OCI-LY3 (cell line): ENCODE results near the gene TMX4.

Source experiments
- H2AFZ ChIP-seq: fragments of 200-600, 300-600 bp; shearing (Covaris generic); 2 replicates; pipeline ENCODE4 v1.6.0; 2014; ENCODE audit warnings: antibody characterized with exemption, low read depth, low read length
- H3K27ac ChIP-seq: fragments of 200-600, 300-600 bp; sonication (generic); 2 replicates; pipeline ENCODE4 v1.5.1; 2014; ENCODE audit warnings: mild to moderate bottlenecking, low read length, moderate library complexity, mixed read lengths
- H3K27me3 ChIP-seq: fragments of 200-600, 300-600 bp; sonication (generic); 2 replicates; pipeline ENCODE4 v1.6.1; 2014; ENCODE audit warnings: low read depth, low read length, mixed read lengths
- H3K36me3 ChIP-seq: fragments of 200-600, 300-600 bp; sonication (generic); replicated peaks from 2 replicates; pipeline ENCODE3; 2014; ENCODE audit warnings: low read depth, low read length, mixed read lengths
- H3K4me1 ChIP-seq: fragments of 300-600, 200-600 bp; sonication (generic); 2 replicates; pipeline ENCODE4 v1.6.1; 2014; ENCODE audit warnings: low read length, mixed read lengths
- H3K4me2 ChIP-seq: fragments of 200-600, 300-600 bp; sonication (generic); 2 replicates; pipeline ENCODE4 v1.6.1; 2014; ENCODE audit warnings: low read length, mixed read lengths
- H3K4me3 ChIP-seq: fragments of 300-600, 200-600 bp; sonication (generic); 2 replicates; pipeline ENCODE4 v1.5.1; 2014; ENCODE audit warnings: antibody characterized with exemption, mild to moderate bottlenecking, low read length, moderate library complexity
- H3K79me2 ChIP-seq: fragments of 300-600, 200-600 bp; shearing (Covaris generic); 2 replicates; pipeline ENCODE4 v1.6.1; 2014; ENCODE audit warnings: mild to moderate bottlenecking, low read length, mixed read lengths
- H3K9ac ChIP-seq: fragments of 300-600, 200-600 bp; shearing (Covaris generic); 2 replicates; pipeline ENCODE4 v1.6.0; 2014; ENCODE audit warnings: mild to moderate bottlenecking, low read length, moderate library complexity
- H3K9me3 ChIP-seq: fragments of 200-600, 300-600 bp; shearing (Covaris generic); 2 replicates; pipeline ENCODE4 v1.6.1; 2014; ENCODE audit warnings: low read length, mixed read lengths; ENCODE audit not compliant: insufficient read depth
- H4K20me1 ChIP-seq: fragments of 200-600, 300-600 bp; sonication (generic); 2 replicates; pipeline ENCODE4 v1.6.1; 2016; ENCODE audit warnings: low read length, mixed read lengths; ENCODE audit not compliant: insufficient read depth
- EZH2phosphoT487 ChIP-seq: fragments of 200-600 bp; shearing (Covaris generic); IDR thresholded peaks from 2 replicates; pipeline ENCODE4 v1.6.1; 2018; ENCODE audit warnings: antibody characterized with exemption, mixed run types, low read depth
- TF ChIP-seq, protein P1 (sequence below): fragments of 200-600, 300-600 bp; sonication (generic); IDR thresholded peaks from 2 replicates; pipeline ENCODE4 v1.5.1; 2014; ENCODE audit warnings: antibody characterized with exemption, low read length, low read depth

The TMX4 gene

GRCh38 chr20:7993238-7993637, 26.3 kb downstream of the TMX4 start:
- no peak overlapping the region for H3K27ac ChIP-seq
- TF ChIP-seq, protein P1, sequence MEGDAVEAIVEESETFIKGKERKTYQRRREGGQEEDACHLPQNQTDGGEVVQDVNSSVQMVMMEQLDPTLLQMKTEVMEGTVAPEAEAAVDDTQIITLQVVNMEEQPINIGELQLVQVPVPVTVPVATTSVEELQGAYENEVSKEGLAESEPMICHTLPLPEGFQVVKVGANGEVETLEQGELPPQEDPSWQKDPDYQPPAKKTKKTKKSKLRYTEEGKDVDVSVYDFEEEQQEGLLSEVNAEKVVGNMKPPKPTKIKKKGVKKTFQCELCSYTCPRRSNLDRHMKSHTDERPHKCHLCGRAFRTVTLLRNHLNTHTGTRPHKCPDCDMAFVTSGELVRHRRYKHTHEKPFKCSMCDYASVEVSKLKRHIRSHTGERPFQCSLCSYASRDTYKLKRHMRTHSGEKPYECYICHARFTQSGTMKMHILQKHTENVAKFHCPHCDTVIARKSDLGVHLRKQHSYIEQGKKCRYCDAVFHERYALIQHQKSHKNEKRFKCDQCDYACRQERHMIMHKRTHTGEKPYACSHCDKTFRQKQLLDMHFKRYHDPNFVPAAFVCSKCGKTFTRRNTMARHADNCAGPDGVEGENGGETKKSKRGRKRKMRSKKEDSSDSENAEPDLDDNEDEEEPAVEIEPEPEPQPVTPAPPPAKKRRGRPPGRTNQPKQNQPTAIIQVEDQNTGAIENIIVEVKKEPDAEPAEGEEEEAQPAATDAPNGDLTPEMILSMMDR, result no peak
- no peak for TF ChIP-seq EZH2phosphoT487
- no peaks in the 10 kb centered on the region for H3K9me3 ChIP-seq
- no peak overlapping the region for H3K4me3 ChIP-seq
- peaks cover 6% of the 10 kb centered on the region for H3K36me3 ChIP-seq
- H4K20me1 ChIP-seq, result no peaks in the 10 kb centered on the region
- no peaks in the 10 kb centered on the region for H3K4me1 ChIP-seq
- no peak overlapping the region for H3K9ac ChIP-seq
- H3K27me3 ChIP-seq, result no peaks in the 10 kb centered on the region
- no peaks in the 10 kb centered on the region for H3K79me2 ChIP-seq
- H2AFZ ChIP-seq, result no peak overlapping the region
- no peak overlapping the region for H3K4me2 ChIP-seq

DNA sequence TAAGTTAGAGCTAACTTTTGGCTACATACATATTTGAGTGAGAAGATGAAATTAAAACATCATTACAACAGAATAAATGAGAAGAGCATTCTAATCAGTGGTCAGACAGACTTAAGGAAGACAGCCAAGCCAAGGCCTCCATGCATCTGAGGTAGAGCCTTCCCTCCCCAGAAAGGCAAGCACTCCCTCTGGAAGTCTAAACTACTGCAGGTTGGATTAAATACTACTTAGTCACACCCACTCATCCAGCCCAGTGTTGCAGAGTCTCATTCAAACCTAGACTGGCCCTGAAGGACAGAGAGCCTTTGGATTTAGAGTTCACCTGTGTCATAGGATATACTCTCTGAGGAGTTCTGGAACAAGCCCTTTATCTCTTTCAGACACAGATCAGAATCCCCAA, 29.2 kb downstream of the TMX4 start:
- no peaks in the 10 kb centered on the region for H3K36me3 ChIP-seq
- no peaks in the 10 kb centered on the region for H3K9me3 ChIP-seq
- no peak for TF ChIP-seq EZH2phosphoT487
- H3K27me3 ChIP-seq, result no peaks in the 10 kb centered on the region
- H3K79me2 ChIP-seq, result no peaks in the 10 kb centered on the region
- H4K20me1 ChIP-seq, result no peaks in the 10 kb centered on the region
- no peak overlapping the region for H3K9ac ChIP-seq
- H3K27ac ChIP-seq, result no peak overlapping the region
- no peak overlapping the region for H3K4me2 ChIP-seq
- H3K4me3 ChIP-seq, result no peak overlapping the region
- no peaks in the 10 kb centered on the region for H3K4me1 ChIP-seq
- H2AFZ ChIP-seq, result no peak overlapping the region

- Histone ChIP-seq H3K9ac (no peak overlapping the region), H3K27me3 (no peaks in the 10 kb centered on the region), H3K27ac (no peak overlapping the region), H3K36me3 (no peaks in the 10 kb centered on the region), H3K4me3 (no peak overlapping the region), H3K4me2 (no peak overlapping the region), H3K4me1 (no peaks in the 10 kb centered on the region), H3K9me3 (no peaks in the 10 kb centered on the region), H2AFZ (no peak overlapping the region), H4K20me1 (no peaks in the 10 kb centered on the region), H3K79me2 (no peaks in the 10 kb centered on the region)
- TF ChIP-seq EZH2phosphoT487, result no peak
- TF ChIP-seq, protein P1, result peak; percentile 39; the same call in 1 of the 2 replicates
These were observed 30.2 kb downstream of the TMX4 start for GRCh38 chr20:7989379-7989778.

GRCh38 chr20:7985916-7986315, 33.6 kb downstream of the TMX4 start:
- Histone ChIP-seq H4K20me1 (no peaks in the 10 kb centered on the region), H2AFZ (no peak overlapping the region), H3K9me3 (no peaks in the 10 kb centered on the region), H3K9ac (no peak overlapping the region), H3K79me2 (no peaks in the 10 kb centered on the region), H3K4me1 (no peaks in the 10 kb centered on the region), H3K4me3 (no peak overlapping the region), H3K36me3 (peaks cover 3% of the 10 kb centered on the region), H3K4me2 (no peak overlapping the region), H3K27me3 (no peaks in the 10 kb centered on the region), H3K27ac (no peak overlapping the region)
- TF ChIP-seq, protein P1, result no peak
- TF ChIP-seq EZH2phosphoT487, result no peak

- H3K4me2 ChIP-seq, result no peak overlapping the region
- no peak overlapping the region for H3K27ac ChIP-seq
These were observed 35.4 kb downstream of the TMX4 start for GRCh38 chr20:7984192-7984591.

More at GRCh38 chr20:7984192-7984591, 35.4 kb downstream of the TMX4 start:
- H3K9ac ChIP-seq, result no peak overlapping the region
- H3K9me3 ChIP-seq, result no peaks in the 10 kb centered on the region
- no peak for TF ChIP-seq EZH2phosphoT487
- TF ChIP-seq, protein P1, result no peak
- peaks cover 3% of the 10 kb centered on the region for H3K36me3 ChIP-seq
- no peak overlapping the region for H2AFZ ChIP-seq
- H3K79me2 ChIP-seq, result no peaks in the 10 kb centered on the region
- no peaks in the 10 kb centered on the region for H4K20me1 ChIP-seq
- no peak overlapping the region for H3K4me3 ChIP-seq
- H3K4me1 ChIP-seq, result no peaks in the 10 kb centered on the region
- H3K27me3 ChIP-seq, result no peaks in the 10 kb centered on the region
